ENCODE results near the gene PTCSC3. TPM values are rescaled to one million over a fixed set of nuclear protein-coding genes. Genes with fewer than 3 reads are reported as not detected.

Gene PTCSC3
- total RNA-seq: not detected

DNA sequence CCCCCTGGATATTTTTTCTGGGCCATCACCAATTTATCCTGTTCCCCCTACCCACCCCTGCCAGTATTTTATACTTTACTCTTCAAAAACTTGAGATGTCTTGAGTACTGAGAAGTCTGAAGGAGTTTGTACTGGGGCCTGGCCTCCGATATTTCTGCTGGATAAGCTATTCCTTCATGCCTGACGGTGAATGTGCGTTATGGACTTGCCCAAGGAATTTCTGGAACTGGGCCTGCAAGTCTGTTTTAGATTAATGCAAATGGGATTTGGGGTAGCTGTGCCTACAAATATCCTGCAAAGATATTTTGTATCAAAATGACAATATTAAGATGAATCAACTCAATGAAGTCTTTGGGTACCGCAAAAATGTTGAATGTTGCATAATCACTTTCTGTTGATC is at the start of gene PTCSC3:
Gene PTCSC3, minus strand, starts transcription at position 199 of the 400 bp plus-strand sequence.
- DNase-seq (ENCODE audit: low spot score): no peak

DNA sequence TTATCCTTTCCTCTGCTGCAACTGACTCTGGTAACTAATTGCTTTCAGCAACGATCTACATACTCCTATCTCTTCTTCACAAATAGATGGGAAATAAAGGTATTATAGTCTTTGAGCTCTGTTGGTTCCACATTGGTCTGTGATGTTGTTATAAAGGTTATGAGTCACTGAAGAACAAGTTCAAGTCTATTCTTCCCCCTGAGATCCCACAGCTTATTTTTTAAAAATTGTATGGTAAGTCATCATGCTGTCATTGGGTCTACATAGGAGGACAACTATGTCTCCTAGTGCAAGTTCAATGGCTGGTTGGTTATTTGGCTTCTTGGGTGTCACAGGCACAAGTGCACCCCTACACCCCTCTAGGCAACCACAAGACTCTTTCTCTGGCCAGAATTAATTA is 49.6 kb upstream of the PTCSC3 start:
- DNase-seq (ENCODE audit: low spot score): no peak

DNA sequence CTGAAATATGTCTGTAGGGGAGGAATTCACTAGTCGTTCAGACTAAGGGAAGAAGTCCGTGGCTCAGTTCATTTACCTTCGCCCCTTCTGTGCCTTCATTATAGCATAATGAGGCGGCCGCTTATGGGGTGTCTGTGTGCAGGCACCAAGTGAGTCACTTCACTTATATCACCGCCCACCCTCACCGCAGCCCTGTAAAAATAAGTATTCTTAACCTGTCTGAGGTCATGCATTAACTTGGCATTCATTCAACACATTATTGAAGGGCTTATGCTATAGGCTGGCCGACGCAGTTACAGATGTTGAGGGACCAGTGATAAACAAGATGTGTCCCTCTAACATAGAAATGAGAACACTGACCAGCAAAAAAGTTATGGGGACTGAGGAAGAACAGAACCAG is 47.7 kb upstream of the PTCSC3 start:
- no peak for DNase-seq (ENCODE audit: low spot score)

DNA sequence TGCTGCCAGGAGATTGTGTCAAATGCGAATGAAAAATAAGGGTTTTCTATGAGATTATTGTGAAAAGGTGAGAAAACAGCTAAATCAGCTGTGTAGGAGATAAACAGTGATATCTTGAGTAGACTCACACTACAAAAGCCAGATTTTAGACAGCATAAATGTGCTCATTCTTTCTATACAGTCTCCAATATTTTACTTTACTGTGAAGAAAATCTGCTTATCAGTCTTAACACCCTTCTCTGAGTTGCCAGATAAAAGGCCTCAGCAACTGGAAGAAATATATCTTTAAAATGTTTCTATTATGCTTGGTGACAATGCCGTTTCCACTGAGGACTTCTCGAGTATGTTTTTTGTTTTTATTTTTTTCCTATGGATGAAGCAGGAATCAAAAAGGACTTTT is 47.0 kb upstream of the PTCSC3 start:
- DNase-seq (ENCODE audit: low spot score): no peak

DNA sequence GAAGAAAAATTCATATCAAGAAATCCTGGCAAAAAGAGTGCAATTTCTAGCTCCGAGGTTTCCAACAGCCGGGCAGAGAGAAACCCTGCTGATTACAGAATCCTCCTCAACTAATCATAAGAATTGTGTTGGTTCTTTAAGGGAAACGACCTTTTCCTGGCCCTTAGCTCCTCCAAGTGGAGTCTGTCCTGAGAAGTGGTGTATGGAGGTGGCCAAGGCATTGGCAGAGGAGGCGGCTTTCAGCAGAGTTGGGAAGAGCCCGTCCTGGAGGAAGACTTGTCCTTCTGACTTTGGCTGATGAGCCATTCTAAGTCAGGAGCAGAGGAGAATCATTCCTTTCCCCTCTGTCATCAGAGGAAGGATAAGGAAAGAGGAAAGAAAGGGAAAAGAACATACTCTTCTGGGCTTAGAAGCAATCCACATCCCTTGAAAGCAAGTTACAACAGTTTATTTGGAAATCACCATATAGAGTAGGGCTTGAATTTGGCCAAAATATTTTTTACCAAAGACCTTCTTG is 46.5 kb upstream of the PTCSC3 start:
- DNase-seq (ENCODE audit: low spot score): no peak

DNA sequence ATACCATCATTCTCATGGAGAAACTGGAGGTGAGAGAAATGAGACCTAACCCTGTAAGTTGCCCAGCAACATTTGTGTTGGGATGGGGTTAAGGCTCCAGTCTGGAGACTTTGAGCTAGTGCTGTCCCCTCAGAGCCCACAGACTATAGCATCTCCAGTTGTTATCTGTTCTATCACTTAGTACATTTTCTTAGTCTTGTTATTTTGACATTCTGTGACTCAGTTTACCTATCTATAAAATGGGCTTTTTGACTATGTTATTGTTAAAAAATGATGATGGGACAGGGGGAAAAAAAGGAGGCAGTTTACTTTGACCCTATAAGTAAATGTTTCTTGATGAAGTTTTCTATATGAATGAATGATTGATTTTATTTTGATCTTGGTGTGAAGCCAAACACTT is 45.8 kb upstream of the PTCSC3 start:
- DNase-seq (ENCODE audit: low spot score): no peak

DNA sequence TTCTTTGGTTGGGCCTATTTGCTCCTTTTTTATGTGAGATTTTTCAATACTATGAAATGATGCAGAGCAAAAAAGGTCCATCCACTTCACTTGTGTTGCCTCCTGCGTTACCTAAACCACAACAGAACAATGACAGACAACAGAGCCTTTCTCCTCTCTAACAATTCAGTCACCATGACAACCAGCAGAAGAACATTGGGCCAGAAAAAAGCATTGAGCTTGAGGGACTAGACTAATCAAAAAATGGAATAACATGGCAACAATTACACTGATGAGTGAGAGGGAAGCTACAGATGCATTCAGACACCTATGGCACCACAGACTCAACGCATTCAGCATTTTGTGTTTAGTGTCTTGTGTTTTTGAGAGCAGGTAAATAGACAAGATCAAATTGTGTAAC is 44.6 kb upstream of the PTCSC3 start:
- no peak for DNase-seq (ENCODE audit: low spot score)

DNA sequence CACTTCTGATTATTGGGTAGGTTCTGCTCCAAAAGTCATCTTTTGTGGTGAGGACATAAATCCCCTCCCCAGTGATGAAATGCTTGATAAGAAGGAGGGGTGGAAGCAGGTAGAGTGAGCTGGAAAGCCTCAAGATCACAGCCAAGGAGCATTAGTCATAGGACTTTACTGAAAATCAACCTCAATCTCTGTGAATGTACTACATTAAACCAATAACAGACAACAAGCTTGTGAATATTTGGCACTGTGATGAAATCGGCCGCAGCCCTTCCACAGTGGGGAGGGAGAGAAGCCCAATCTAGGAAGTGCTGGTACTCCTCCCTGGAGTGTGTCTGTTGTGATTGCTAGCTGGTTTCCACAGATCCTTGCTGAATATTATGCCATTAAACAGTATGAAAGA is 41.2 kb upstream of the PTCSC3 start:
- DNase-seq (ENCODE audit: low spot score): no peak

DNA sequence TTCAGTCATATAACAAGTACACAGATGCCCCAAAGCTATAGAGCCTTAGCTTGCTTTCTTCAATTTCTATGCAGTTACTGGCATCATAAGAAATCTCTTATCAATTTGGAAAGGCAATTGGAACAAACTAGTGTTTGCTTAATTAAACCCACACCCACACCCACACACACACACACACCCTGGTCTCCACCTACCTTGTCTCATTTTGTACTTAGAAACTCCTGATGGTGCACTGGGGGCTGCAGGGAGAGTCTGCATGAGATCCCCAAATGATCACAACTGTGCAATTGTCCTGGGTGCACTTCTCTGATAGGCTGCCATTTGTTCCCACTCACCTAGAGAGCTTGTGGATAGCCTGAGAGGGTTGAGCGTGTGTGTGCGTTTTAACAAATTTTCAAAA is 40.5 kb upstream of the PTCSC3 start:
- no peak for DNase-seq (ENCODE audit: low spot score)

DNA sequence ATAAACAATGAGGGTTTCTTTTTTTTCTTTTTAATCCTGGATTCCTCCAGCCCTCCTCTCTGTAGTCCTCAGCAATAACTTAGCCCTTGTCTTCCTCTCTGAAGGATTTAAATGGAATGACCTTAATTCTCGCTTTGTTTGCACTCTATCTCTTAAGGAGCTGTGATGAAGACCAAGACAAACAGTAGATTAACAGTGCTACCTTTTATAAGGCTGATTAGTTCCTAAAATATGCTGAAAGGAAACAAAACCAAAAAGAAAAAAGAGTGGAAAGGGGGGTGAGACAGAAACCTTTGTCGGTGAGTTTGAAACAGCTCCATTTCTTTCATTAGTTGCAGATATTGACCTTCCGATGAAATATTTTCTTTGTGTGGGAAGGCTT is 38.7 kb upstream of the PTCSC3 start:
- no peak for DNase-seq (ENCODE audit: low spot score)

DNA sequence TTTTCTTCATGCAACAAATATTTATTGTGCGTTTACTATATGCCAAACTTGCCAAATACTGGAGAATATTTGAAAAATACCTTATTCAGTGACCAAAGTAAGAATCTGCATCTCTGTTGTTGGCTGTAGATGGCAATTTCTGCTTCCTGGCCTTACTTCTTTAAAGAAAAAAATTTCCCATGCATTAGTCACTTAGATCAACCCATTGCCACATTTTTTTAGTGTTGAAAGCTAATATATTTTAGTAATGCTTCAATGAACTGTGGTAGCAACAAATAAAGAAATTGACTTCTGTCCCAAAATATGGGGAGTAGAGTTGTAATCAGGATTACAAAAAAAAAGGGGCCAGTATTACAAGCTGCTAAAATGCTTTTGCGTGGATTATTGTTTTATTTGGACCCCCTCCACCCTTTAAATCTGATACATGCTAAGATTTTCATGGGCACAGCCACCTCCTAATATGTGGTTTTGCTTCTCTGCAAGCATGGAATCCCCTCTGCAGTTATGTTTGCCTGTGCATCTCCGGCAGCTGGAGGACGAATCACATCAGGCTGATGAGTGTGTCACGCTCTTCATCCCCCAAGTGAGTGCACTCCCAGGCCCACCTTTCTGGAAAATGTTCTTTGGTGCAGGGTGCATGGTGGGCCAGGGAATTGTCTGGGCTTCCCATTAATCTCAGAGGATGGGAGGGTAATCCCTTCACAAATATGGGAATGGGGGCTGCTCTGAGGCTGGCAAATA is 38.1 kb upstream of the PTCSC3 start:
- DNase-seq (ENCODE audit: low spot score): no peak

DNA sequence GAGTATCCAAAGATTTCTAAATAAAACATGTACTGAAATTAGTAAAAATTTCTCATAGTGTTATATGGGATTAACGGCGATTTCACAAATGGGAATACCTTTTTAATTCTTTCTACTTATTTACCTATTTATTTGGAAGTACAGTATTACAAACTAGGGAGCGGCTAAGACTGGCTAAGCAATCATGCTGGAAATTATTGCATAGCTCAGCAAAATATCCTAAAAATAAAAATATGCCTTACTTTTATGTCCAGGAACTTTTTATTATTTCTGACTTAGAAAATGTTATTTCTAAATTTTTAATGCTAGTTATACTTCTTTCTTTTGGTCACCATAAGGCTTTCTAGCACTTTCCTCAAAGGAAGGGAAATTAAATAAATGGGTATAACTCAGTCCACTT is 36.5 kb upstream of the PTCSC3 start:
- no peak for DNase-seq (ENCODE audit: low spot score)

DNA sequence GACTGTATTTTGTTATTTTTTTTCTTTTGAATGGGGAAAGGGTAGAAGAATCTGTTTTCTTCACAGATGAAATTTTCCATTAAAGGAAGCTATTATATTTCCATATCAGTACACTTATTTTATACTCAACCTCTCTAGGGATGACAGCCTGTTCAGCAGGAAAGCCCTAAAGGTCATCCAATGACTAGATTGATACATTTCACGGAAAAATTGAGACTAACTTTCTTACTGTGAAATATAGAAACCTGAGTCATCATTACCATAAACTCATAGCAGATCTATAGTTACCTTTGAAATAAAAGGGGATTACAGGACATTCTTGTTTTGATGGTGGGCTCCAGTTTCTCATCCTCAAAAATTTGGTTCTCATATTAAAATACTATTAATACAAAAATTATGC is 36.1 kb upstream of the PTCSC3 start:
- DNase-seq (ENCODE audit: low spot score): no peak

DNA sequence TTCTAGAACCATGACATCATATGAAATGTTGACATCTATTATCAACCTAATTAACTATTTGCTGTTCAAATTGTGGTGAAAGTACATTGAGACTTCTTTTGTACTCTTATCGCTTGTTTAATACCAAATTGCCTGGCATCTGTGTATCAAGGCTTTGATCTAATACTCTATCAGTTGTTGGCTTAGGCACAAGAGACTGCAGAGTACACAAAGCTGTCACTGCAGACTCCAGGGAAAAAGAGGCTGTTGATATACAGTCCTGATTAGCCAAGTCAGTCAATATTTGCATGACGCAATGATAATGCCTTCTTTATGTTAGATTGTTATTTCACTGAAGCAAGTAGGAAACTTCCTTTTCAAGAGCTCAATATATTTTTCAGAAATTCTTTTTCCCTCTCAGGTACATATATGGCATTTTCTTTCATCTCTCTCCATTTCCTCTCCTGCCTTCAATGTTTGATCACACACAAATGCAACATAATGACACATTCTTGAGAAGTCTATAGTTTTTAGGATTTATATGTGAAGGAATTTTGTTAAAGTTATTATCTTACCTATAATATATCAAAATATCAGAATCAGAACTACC is 32.3 kb upstream of the PTCSC3 start:
- DNase-seq (ENCODE audit: low spot score): no peak

DNA sequence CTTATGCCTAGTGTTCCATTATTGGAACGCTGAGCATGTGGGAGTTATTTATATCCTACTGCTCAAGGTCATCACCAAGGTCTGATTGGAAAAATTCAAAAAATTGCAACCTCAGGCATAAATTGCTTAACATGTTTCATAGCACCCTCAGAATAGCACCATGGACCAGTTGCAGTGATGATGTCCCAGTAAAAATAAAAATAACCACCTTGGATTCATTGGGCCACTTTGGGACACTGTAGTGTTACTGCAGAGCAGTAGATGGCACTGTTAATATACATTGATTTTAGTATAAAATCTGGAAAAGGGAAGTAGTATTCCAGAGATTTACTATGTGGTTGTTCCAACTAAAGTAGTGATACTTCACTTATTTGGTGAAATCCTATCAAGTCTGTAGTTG is 31.0 kb upstream of the PTCSC3 start:
- DNase-seq (ENCODE audit: low spot score): no peak

DNA sequence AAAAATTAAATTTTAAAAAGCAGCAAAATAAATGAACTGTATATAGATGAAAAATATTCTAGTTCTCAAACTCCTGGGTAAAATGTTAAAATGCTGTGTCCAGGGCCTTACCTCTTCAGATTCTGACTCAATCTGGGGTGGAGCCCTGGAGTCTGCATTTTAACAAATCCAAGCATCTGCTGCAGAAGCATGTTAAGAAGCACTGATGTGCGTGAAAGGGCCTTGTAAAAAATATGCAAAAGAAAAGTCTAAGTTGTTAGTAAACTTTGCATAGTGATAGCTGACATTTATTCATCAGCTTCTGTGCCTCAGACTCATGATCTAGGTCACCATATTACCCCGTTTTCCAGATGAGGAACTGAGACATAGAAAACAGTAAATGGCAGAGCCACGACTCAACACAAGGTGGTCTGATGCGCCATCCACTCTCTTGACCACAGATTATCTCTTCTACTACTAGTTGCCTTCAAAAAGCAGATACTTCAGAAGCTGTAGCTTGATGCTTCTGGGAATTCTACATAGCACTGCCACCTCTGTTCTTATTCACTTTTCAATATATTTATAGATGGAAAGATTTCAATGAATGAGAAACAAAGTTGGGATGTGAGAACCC is 28.0 kb upstream of the PTCSC3 start:
- DNase-seq (ENCODE audit: low spot score): no peak

DNA sequence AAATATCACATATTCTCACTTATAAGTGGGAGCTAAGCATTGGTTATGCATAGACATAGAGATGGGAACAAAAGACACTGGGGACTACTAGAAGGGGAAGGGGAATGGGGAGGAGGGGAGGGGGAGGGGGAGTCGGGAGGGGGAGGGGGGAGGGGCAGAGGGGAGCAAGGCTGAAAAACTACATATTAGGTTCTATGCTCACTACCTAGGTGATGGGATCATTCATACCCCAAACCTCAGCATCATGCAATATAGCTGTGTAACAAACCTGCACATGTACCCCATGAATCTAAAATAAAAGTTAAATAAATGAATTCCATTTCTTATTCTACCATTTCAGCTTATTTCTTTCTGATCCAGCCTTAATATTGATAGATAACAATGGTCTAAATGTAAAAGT is 21.9 kb upstream of the PTCSC3 start:
- no peak for DNase-seq (ENCODE audit: low spot score)

DNA sequence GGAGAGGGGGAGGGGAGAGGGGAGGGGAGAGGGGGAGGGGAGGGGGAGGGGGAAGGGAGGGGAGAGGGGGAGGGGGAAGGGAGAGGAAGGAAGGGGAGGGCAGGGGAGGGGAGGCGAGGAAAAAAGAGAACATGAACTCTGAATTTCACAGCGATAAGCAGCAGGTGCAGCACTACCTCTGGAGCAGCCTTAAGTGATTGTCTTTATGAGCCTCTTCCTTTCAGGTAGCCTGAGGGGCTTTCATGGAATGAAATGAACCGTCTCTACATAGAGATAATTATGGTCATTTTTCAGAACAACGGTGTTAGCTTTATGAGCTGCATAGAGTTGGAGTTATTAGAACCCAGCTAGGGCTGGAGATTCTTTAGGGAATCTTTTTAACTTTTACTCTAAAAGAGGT is 18.1 kb upstream of the PTCSC3 start:
- DNase-seq (ENCODE audit: low spot score): no peak

DNA sequence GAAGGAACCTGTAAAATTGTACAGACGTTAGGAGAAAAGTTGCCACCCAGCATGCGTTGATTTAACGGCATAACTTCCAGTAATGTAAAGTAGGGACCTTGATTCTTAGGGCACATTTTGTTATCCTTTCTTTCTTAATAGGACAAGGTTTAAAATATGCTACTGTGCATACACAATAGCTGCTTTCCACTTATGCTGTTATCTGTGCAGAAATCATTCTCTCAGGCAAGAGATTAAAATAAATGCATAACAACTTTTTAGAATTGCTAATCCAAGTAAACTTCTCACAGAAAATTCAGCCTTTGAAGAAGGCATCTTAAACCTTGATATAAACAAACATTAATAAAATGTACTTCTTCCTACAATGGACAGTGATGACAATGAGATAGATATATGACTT is 16.0 kb upstream of the PTCSC3 start:
- no peak for DNase-seq (ENCODE audit: low spot score)

DNA sequence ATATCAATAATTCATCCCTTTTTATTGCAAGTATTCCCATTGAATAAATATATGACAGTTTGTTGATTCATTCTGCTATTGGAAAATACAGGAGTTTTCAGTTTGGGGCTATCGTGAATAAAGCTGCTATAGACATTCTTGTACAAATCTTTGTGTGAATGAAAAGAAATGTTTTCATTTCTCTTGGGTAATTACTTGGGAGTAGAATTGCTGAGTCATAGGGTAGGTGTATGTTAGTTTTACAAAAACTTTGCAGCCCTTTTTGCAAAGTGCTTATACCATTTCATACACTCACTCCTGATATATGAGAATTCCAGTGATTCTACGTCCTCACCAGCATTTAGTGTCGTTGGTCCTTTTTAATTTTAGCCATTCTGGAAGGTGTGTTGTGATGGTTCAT is 6.9 kb upstream of the PTCSC3 start:
- no peak for DNase-seq (ENCODE audit: low spot score)

DNA sequence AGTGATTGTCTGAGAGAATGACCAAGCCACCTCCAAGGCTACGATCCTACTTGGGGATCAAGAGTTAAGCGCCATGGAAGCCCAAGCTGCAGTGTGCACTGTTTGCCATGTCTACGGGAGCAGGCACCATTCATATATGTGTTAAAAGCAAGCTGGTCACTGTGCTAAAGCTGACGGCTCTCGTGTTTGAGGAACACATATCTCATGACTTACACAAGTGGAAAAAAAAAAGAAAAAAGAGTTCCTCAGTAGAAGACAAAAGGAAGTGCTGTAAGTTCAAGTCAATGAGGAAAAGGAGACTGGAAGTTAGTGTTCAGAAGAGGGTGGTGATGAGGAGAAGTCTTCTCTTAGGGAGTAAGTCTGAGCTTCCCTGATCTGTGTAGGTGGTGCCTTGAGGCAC is 4.9 kb upstream of the PTCSC3 start:
- no peak for DNase-seq (ENCODE audit: low spot score)

DNA sequence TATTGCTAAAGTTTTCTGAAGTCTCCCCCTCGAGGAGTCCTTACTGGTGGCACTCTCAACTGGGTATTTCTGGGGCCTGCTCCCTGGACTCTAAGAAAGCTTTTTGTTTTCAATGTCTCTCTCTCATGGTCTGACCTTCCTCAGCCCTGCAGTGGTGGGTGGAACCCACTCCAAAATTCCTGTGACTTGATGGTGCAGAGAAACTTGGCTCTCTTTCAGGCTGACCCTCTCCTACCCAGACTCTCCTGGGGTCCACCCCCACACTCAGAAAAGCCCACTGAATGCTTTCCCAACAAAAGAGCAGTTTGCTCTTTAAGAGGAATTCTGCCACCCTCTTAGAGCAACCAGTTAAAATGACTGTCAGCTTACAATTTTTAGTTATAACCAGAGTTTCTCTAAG is 967 bp upstream of the PTCSC3 start:
- DNase-seq (ENCODE audit: low spot score): no peak

DNA sequence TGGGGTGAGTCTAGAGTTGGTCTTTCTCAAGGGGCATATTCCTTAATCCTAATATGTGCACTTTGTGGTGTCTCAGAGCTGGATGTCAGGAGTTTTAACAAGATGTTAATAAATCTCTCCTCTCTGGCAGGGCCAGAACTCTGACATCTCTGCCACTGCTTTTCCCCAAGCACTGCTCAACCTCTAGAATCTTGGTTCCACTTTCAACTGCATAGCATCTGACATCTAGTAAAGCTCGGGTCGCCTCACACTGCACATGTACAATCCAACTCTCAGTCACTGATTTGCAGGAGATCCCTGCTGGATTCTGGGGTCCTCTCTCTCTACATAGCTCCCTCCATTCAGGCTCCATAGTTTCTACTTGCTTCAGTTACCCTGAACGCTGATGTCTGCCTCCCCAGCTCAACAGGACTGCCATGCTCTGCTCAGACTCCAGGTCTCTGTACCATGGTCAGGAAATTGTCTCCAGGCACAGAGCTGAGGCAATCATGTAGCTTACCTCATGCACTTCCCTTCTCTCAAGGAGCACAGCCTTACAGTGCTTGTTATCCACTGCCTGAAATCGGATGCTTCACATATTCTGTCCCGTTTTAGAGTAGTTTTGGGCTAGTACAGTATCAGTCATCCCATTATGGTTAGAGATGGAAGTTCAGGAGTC is 1.6 kb downstream of the PTCSC3 start:
- DNase-seq (ENCODE audit: low spot score): no peak

Data from mucosa of gallbladder (tissue), 1 donor.